GM10248 (cell line): ENCODE data around the gene MAGEB2.

Source experiments
- CTCF ChIA-PET: fragments of 300-600 bp; sonication (Branson Sonifier 250); formaldehyde crosslinking; extraction: SDS; loops from one replicate; lab custom pipeline; 2021; ENCODE audit warnings: antibody characterized with exemption; lab: Yijun Ruan, JAX
- POLR2A ChIA-PET: fragments of 350-650 bp; sonication (Branson Sonifier 250); formaldehyde crosslinking; extraction: SDS; loops from one replicate; lab custom pipeline; 2020; ENCODE audit warnings: antibody characterized with exemption; lab: Yijun Ruan, JAX
- DNase-seq: peaks from one replicate; pipeline ENCODE4 v3.0.0; 2012; ENCODE audit errors: extremely low spot score
- CTCF ChIP-seq: IDR thresholded peaks from 2 replicates; pipeline ENCODE4 v1.5.1; 2012; ENCODE audit warnings: mild to moderate bottlenecking, low read depth; ENCODE audit errors: extremely low read depth, missing control alignments, control extremely low read depth

The MAGEB2 gene

GRCh38 chrX:30241724-30242415 is 26.5 kb downstream of the MAGEB2 start, which contains the start of gene MAGEB4:
Gene MAGEB4, plus strand, starts transcription at chrX:30242000. Its CDS starts 136 bp downstream, at chrX:30242136.
- no peak for DNase-seq
- POLR2A ChIA-PET = no interaction called here
- TF ChIP-seq CTCF = no peak
- CTCF ChIA-PET = no interaction called here

DNA sequence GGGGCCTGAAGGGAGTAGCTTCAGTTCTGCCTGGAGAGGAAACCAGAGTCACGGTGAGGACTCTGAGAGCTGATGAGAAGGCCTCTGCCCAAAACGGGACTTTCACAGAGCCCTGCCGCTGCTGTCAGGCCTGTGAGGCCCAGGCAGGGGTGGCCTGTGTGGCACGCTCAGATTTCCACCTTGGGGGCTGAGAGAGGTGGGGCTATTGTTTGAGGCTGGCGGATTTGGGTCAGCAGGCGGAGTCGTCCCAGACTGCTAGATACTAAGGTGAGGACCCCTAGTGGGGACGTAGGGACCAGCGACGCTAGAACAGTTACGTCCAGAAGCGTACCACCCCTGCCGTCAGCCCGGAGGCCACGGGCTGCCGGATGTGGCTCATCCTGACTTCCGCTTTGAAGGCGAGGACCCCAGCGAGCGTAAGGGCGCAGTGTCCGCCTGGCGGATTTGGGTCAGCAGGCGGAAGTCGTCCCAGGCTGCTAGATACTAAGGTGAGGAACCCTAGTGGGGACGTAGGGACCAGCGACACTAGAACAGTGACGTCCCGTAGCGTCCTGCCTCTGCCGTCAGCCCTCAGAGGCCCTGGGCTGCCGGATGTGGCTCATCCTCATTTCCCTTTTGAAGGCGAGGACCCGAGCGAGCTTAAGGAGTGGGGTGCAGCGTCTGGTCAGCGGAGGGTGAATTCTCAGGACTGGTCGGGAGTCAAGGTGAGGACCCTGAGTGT is 31.6 kb downstream of the MAGEB2 start, which contains the start of gene MAGEB1:
TSS of gene MAGEB1 (plus strand) at position 378 of the 721 bp plus-strand sequence. CDS start 3,348 bp downstream, outside the sequence.
- POLR2A ChIA-PET = no interaction called here
- CTCF ChIA-PET = no interaction called here
- DNase-seq = no peak
- TF ChIP-seq CTCF = no peak

DNA sequence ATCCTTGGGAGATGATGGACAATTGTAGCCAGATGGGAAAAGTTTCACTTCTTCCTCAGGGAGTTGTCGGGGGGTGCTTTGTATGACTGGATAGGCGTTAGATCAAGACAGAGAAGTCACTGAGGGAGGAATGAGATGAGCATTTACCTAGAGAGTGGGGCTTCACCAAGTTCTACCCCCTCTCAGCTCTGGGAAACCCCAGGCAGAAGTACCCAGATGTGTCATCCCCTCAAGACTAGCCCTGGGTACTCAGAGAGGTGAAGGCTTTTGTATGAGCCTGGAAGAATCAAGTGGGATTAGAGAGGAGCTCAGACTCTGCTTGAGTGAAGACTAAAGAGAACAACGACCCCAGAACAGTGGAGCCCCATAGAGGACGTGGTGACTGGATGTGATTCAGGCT is 33.5 kb downstream of the MAGEB2 start:
- CTCF ChIA-PET = no interaction called here

GRCh38 chrX:30253257-30253656 is 37.9 kb downstream of the MAGEB2 start:
- no peak for DNase-seq
- ChIA-PET POLR2A (no interaction called here), CTCF (no interaction called here)
- no peak for TF ChIP-seq CTCF

More for the DNA sequence above, 33.5 kb downstream of the MAGEB2 start:
- TF ChIP-seq CTCF = no peak
- no peak for DNase-seq
- POLR2A ChIA-PET = no interaction called here

GRCh38 chrX:30259927-30260326 is 44.6 kb downstream of the MAGEB2 start:
- no peak for DNase-seq
- ChIA-PET POLR2A (no interaction called here), CTCF (no interaction called here)
- no peak for TF ChIP-seq CTCF

- ChIA-PET POLR2A (no interaction called here), CTCF (no interaction called here)
- DNase-seq = no peak
- no peak for TF ChIP-seq CTCF
These were observed 45.6 kb downstream of the MAGEB2 start for GRCh38 chrX:30261012-30261411.
